Liver (tissue), 9 donors: Measurements from ENCODE around the gene PHGDH. TPM values are rescaled to one million over a fixed set of nuclear protein-coding genes. Genes with fewer than 3 reads are reported as not detected.
A peak's percentile ranks its signal among the peaks of the same experiment; 100 is the strongest.

Source experiments
- DNase-seq: peaks from one replicate; pipeline ENCODE4 v3.0.0-alpha.2; 2017; ENCODE audit warnings: low spot score
- H3K27ac ChIP-seq, 2 donors: one replicate each; pipeline ENCODE4 v1.7.0; 2013; ENCODE audit warnings: inconsistent platforms in 2 of 2, low read length in 2 of 2, control low read depth in 1 of 2, low read depth in 1 of 2, mild to moderate bottlenecking in 1 of 2
- H3K27me3 ChIP-seq, 4 donors: one replicate each; pipeline versions ENCODE4 v1.6.1 to v1.7.0; 2013; ENCODE audit warnings: low read length in 3 of 4, inconsistent platforms in 1 of 4, mild to moderate bottlenecking in 1 of 4, moderate library complexity in 1 of 4; ENCODE audit not compliant: control insufficient read depth in 4 of 4, insufficient read depth in 4 of 4
- H3K36me3 ChIP-seq, 4 donors: one replicate each; pipeline versions ENCODE4 v1.6.1 to v1.7.0; 2013; ENCODE audit warnings: low read length in 3 of 4, mild to moderate bottlenecking in 3 of 4, low read depth in 1 of 4, moderate library complexity in 1 of 4; ENCODE audit not compliant: control insufficient read depth in 4 of 4, insufficient read depth in 3 of 4
- H3K4me1 ChIP-seq, 4 donors: one replicate each; pipeline versions ENCODE4 v1.6.1 to v1.7.0; 2013; ENCODE audit warnings: low read length in 3 of 4, mild to moderate bottlenecking in 3 of 4, moderate library complexity in 1 of 4; ENCODE audit not compliant: control insufficient read depth in 4 of 4, insufficient read depth in 4 of 4
- H3K4me3 ChIP-seq, 3 donors: one replicate each; pipeline versions ENCODE4 v1.6.1 to v1.7.0; 2013; ENCODE audit warnings: low read length in 3 of 3, control low read depth in 1 of 3, low read depth in 1 of 3, mild to moderate bottlenecking in 1 of 3
- H3K9ac ChIP-seq, 2 donors: one replicate each; pipeline ENCODE4 v1.7.0; 2013; ENCODE audit warnings: low read length in 2 of 2, mild to moderate bottlenecking in 2 of 2, moderate library complexity in 2 of 2, control low read depth in 1 of 2, low read depth in 1 of 2
- H3K9me3 ChIP-seq, 4 donors: one replicate each; pipeline versions ENCODE4 v1.6.1 to v1.7.0; 2013; ENCODE audit warnings: low read length in 3 of 4; ENCODE audit not compliant: control insufficient read depth in 4 of 4
- EGR1 ChIP-seq, 2 donors: IDR thresholded peaks; 2 replicates each; pipeline ENCODE4 v1.6.1; 2016 to 2018; ENCODE audit warnings: antibody characterized with exemption in 2 of 2, low read depth in 2 of 2
- FOXA1 ChIP-seq: IDR thresholded peaks from 2 replicates; pipeline ENCODE4 v1.6.1; 2016; ENCODE audit warnings: antibody characterized with exemption
- FOXA2 ChIP-seq: IDR thresholded peaks from 2 replicates; pipeline ENCODE4 v1.6.1; 2016; ENCODE audit warnings: antibody characterized with exemption
- GABPA ChIP-seq, 2 donors: IDR thresholded peaks in 1 of 2; conservative IDR thresholded peaks in 1 of 2; 2 replicates each; pipeline ENCODE4 v1.6.1; 2016; ENCODE audit warnings: antibody characterized with exemption in 2 of 2, mild to moderate bottlenecking in 1 of 2, moderate library complexity in 1 of 2
- HNF4A ChIP-seq, 2 donors: conservative IDR thresholded peaks; 2 replicates each; pipeline ENCODE4 v1.6.1; 2016; ENCODE audit warnings: antibody characterized with exemption in 2 of 2, mild to moderate bottlenecking in 2 of 2
- HNF4G ChIP-seq: IDR thresholded peaks from 2 replicates; pipeline ENCODE4 v1.6.1; 2016; ENCODE audit warnings: antibody characterized with exemption
- JUND ChIP-seq, 2 donors: IDR thresholded peaks; 2 replicates each; pipeline ENCODE4 v1.6.1; 2016; ENCODE audit warnings: antibody characterized with exemption in 2 of 2
- NR2F2 ChIP-seq: IDR thresholded peaks from 2 replicates; pipeline ENCODE4 v1.6.1; 2016; ENCODE audit warnings: antibody characterized with exemption
- RAD21 ChIP-seq, 2 donors: IDR thresholded peaks; 2 replicates each; pipeline ENCODE4 v1.6.1; 2016; ENCODE audit warnings: antibody characterized with exemption in 2 of 2, mild to moderate bottlenecking in 2 of 2
- RXRA ChIP-seq, 2 donors: IDR thresholded peaks; 2 replicates each; pipeline ENCODE4 v1.6.1; 2017 to 2018; ENCODE audit warnings: antibody characterized with exemption in 2 of 2, mild to moderate bottlenecking in 1 of 2
- SP1 ChIP-seq: IDR thresholded peaks from 2 replicates; pipeline ENCODE4 v1.6.1; 2018; ENCODE audit warnings: antibody characterized with exemption, mild to moderate bottlenecking
- TAF1 ChIP-seq: conservative IDR thresholded peaks from 2 replicates; pipeline ENCODE4 v1.6.1; 2016; ENCODE audit warnings: antibody characterized with exemption, mild to moderate bottlenecking
- YY1 ChIP-seq: IDR thresholded peaks from 2 replicates; pipeline ENCODE4 v1.6.1; 2016; ENCODE audit warnings: antibody characterized with exemption, mild to moderate bottlenecking
- WGBS: extraction: QIAGEN DNeasy Blood & Tissue Kit; methylation state at CpG from one replicate; pipeline ENCODE4 v1.1.7; 2013; 5-methylcytosine and 5-hydroxymethylcytosine counted together
- polyA plus RNA-seq, 2 donors: library from polyadenylated mRNA; stranded (reverse) in 1 of 2; unstranded in 1 of 2; fragments of 200-250 nt in 1 of 2; fragments of >200 nt in 1 of 2; fragmentation: Nextera tagmentation in 1 of 2; extraction: Ambion mirVana in 1 of 2; gene quantifications; one replicate each; pipeline versions ENCODE4 v1.2.1 to v1.2.3, GENCODE V29; 2013 to 2015
- total RNA-seq, 2 donors: library from RNA; depleted of rRNA; stranded (reverse); fragments of >200 nt; gene quantifications; one replicate each; pipeline ENCODE4 v1.2.3, GENCODE V29; 2014
- TF ChIP-seq, protein P1 (sequence below): IDR thresholded peaks from 2 replicates; pipeline ENCODE4 v1.6.1; 2016; ENCODE audit warnings: antibody characterized with exemption
- TF ChIP-seq, protein P2 (sequence below): IDR thresholded peaks from 2 replicates; pipeline ENCODE4 v1.6.1; 2016; ENCODE audit warnings: antibody characterized with exemption
- TF ChIP-seq, protein P3 (sequence below): IDR thresholded peaks from 2 replicates; pipeline ENCODE4 v1.6.1; 2016; ENCODE audit warnings: antibody characterized with exemption, mild to moderate bottlenecking
- TF ChIP-seq, protein P4 (sequence below): IDR thresholded peaks from 2 replicates; pipeline ENCODE4 v1.6.1; 2016; ENCODE audit warnings: antibody characterized with exemption
- TF ChIP-seq, protein P5 (sequence below): fragments of 150-350 bp; IDR thresholded peaks from 2 replicates; pipeline ENCODE4 v1.5.1; 2017; ENCODE audit warnings: improper control_type of control experiment, low read depth, low read length; ENCODE audit not compliant: missing input control
- donor health status: healthy.
- donor health status: healthy.
- donor health status: healthy.
- donor health status: healthy.
- donor health status: healthy.

PHGDH gene
- total RNA-seq (10 to 100 TPM; 48.0 to 59.7 TPM), polyA plus RNA-seq (100 to 1,000 TPM; 101 to 178 TPM)

DNA sequence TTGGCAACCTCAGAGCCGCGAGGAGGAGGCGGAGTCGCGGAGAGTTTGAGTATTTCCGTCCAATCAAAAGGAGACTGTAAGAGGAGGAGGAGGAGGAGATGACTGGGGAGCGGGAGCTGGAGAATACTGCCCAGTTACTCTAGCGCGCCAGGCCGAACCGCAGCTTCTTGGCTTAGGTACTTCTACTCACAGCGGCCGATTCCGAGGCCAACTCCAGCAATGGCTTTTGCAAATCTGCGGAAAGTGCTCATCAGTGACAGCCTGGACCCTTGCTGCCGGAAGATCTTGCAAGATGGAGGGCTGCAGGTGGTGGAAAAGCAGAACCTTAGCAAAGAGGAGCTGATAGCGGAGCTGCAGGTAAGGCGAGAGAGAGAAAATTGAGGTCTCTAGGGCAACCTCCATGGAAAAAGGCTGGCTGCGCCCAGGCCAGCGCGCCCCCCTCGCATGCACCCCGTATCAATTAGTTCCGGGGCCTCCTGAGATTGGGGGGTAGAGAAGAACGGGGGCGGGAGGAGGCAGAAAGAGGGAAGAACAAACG lies at the start of gene PHGDH:
PHGDH (plus strand) TSS at position 131 of the 538 bp plus-strand sequence; CDS start at position 220, 89 bp downstream.
- no peak for TF ChIP-seq SP1
- no peak for TF ChIP-seq HNF4G
- peak; percentile 94 for TF ChIP-seq TAF1
- TF ChIP-seq HNF4A (conservative IDR thresholded peaks at IDR 0.05): peak; percentile 26 to 41
- TF ChIP-seq, protein P1, sequence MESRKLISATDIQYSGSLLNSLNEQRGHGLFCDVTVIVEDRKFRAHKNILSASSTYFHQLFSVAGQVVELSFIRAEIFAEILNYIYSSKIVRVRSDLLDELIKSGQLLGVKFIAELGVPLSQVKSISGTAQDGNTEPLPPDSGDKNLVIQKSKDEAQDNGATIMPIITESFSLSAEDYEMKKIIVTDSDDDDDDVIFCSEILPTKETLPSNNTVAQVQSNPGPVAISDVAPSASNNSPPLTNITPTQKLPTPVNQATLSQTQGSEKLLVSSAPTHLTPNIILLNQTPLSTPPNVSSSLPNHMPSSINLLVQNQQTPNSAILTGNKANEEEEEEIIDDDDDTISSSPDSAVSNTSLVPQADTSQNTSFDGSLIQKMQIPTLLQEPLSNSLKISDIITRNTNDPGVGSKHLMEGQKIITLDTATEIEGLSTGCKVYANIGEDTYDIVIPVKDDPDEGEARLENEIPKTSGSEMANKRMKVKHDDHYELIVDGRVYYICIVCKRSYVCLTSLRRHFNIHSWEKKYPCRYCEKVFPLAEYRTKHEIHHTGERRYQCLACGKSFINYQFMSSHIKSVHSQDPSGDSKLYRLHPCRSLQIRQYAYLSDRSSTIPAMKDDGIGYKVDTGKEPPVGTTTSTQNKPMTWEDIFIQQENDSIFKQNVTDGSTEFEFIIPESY: no peak
- TF ChIP-seq EGR1 (IDR thresholded peaks at IDR 0.05; ENCODE audit: low read depth in 2 of 2): no peak
- TF ChIP-seq RXRA (IDR thresholded peaks at IDR 0.05): peak in 1 of 2 donors; percentile 16
- TF ChIP-seq GABPA (IDR thresholded peaks at IDR 0.05 in 1 of 2, conservative IDR thresholded peaks at IDR 0.05 in 1 of 2): no peak
- TF ChIP-seq RAD21 (IDR thresholded peaks at IDR 0.05): peak in 1 of 2 donors; percentile 7
- TF ChIP-seq, protein P2, sequence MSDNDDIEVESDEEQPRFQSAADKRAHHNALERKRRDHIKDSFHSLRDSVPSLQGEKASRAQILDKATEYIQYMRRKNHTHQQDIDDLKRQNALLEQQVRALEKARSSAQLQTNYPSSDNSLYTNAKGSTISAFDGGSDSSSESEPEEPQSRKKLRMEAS: no peak
- TF ChIP-seq YY1: no peak
- TF ChIP-seq NR2F2: no peak
- TF ChIP-seq, protein P3, sequence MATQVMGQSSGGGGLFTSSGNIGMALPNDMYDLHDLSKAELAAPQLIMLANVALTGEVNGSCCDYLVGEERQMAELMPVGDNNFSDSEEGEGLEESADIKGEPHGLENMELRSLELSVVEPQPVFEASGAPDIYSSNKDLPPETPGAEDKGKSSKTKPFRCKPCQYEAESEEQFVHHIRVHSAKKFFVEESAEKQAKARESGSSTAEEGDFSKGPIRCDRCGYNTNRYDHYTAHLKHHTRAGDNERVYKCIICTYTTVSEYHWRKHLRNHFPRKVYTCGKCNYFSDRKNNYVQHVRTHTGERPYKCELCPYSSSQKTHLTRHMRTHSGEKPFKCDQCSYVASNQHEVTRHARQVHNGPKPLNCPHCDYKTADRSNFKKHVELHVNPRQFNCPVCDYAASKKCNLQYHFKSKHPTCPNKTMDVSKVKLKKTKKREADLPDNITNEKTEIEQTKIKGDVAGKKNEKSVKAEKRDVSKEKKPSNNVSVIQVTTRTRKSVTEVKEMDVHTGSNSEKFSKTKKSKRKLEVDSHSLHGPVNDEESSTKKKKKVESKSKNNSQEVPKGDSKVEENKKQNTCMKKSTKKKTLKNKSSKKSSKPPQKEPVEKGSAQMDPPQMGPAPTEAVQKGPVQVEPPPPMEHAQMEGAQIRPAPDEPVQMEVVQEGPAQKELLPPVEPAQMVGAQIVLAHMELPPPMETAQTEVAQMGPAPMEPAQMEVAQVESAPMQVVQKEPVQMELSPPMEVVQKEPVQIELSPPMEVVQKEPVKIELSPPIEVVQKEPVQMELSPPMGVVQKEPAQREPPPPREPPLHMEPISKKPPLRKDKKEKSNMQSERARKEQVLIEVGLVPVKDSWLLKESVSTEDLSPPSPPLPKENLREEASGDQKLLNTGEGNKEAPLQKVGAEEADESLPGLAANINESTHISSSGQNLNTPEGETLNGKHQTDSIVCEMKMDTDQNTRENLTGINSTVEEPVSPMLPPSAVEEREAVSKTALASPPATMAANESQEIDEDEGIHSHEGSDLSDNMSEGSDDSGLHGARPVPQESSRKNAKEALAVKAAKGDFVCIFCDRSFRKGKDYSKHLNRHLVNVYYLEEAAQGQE: peak; percentile 31
- TF ChIP-seq JUND (IDR thresholded peaks at IDR 0.05): no peak
- TF ChIP-seq FOXA2: no peak
- TF ChIP-seq FOXA1: no peak
- TF ChIP-seq, protein P4, sequence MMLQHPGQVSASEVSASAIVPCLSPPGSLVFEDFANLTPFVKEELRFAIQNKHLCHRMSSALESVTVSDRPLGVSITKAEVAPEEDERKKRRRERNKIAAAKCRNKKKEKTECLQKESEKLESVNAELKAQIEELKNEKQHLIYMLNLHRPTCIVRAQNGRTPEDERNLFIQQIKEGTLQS: no peak
- TF ChIP-seq, protein P5, sequence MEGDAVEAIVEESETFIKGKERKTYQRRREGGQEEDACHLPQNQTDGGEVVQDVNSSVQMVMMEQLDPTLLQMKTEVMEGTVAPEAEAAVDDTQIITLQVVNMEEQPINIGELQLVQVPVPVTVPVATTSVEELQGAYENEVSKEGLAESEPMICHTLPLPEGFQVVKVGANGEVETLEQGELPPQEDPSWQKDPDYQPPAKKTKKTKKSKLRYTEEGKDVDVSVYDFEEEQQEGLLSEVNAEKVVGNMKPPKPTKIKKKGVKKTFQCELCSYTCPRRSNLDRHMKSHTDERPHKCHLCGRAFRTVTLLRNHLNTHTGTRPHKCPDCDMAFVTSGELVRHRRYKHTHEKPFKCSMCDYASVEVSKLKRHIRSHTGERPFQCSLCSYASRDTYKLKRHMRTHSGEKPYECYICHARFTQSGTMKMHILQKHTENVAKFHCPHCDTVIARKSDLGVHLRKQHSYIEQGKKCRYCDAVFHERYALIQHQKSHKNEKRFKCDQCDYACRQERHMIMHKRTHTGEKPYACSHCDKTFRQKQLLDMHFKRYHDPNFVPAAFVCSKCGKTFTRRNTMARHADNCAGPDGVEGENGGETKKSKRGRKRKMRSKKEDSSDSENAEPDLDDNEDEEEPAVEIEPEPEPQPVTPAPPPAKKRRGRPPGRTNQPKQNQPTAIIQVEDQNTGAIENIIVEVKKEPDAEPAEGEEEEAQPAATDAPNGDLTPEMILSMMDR: no peak
- H3K27ac ChIP-seq: peak within 1 kb of the TSS; percentile 34 to 57
- H3K4me3 ChIP-seq: peak within 1 kb of the TSS; percentile 65 to 93 (median 70)
- under 1% methylated on average over 27 of the region's 27 CpGs for WGBS
- no peaks in the 10 kb centered on the region for H3K36me3 ChIP-seq
- peak within 1 kb of the TSS; percentile 15 to 48 for H3K9ac ChIP-seq
- DNase-seq: peak; percentile 66
- no peaks in the 10 kb centered on the region for H3K9me3 ChIP-seq
- no peaks in the 10 kb centered on the region for H3K27me3 ChIP-seq
- peaks cover 4 to 43% (median 30%) of the 10 kb centered on the region in 4 donors for H3K4me1 ChIP-seq
